ENCODE measurements around the gene FOXP1.

The FOXP1 gene

GRCh38 chr3:71047616-71048531 is 535.7 kb downstream of the FOXP1 start:
- no peak for DNase-seq

- no peak for DNase-seq
Observed at GRCh38 chr3:71046791-71047190, 536.7 kb downstream of the FOXP1 start.

GRCh38 chr3:71045917-71046282 is 537.6 kb downstream of the FOXP1 start:
- DNase-seq, result no peak

- DNase-seq, result no peak
Observed at GRCh38 chr3:71045212-71045916, 538.2 kb downstream of the FOXP1 start.

- DNase-seq, result no peak
Observed at GRCh38 chr3:71042759-71043158, 540.8 kb downstream of the FOXP1 start.

- no peak for DNase-seq
Observed at GRCh38 chr3:71041371-71041770, 542.2 kb downstream of the FOXP1 start.

GRCh38 chr3:71039332-71039731 is 544.2 kb downstream of the FOXP1 start:
- DNase-seq, result no peak

- no peak for DNase-seq
Observed at GRCh38 chr3:71037775-71038174, 545.8 kb downstream of the FOXP1 start.

- no peak for DNase-seq
Observed at GRCh38 chr3:71035886-71036285, 547.6 kb downstream of the FOXP1 start.

GRCh38 chr3:71035314-71035713 is 548.2 kb downstream of the FOXP1 start:
- DNase-seq, result no peak

GRCh38 chr3:71033681-71034220 is 549.8 kb downstream of the FOXP1 start:
- no peak for DNase-seq

- DNase-seq, result no peak
Observed at GRCh38 chr3:71031914-71032521, 551.5 kb downstream of the FOXP1 start.

- DNase-seq, result no peak
Observed at GRCh38 chr3:71031181-71031580, 552.3 kb downstream of the FOXP1 start.

- DNase-seq, result no peak
Observed at GRCh38 chr3:71030748-71031147, 552.8 kb downstream of the FOXP1 start.

GRCh38 chr3:71029770-71030169 is 553.8 kb downstream of the FOXP1 start:
- DNase-seq, result no peak

GRCh38 chr3:71028802-71029201 is 554.7 kb downstream of the FOXP1 start:
- no peak for DNase-seq

GRCh38 chr3:71028184-71028583 is 555.3 kb downstream of the FOXP1 start:
- no peak for DNase-seq

- no peak for DNase-seq
Observed at GRCh38 chr3:71026634-71027578, 556.6 kb downstream of the FOXP1 start.

- DNase-seq, result no peak
Observed at GRCh38 chr3:71025516-71025915, 558.0 kb downstream of the FOXP1 start.

GRCh38 chr3:71025010-71025409 is 558.5 kb downstream of the FOXP1 start:
- no peak for DNase-seq

GRCh38 chr3:71022551-71023335 is 560.8 kb downstream of the FOXP1 start:
- DNase-seq, result no peak

Measured in right forelimb (tissue), 1 donor.